A549 (cell line): ENCODE data around the gene XPO1. TPM values are rescaled to one million over a fixed set of nuclear protein-coding genes. Genes with fewer than 3 reads are reported as not detected.
"Not testable (repeated sequence)": the region's sequence is repeated elsewhere in the genome, so short reads cannot be mapped to it uniquely, and the experiment has no call there.

Experiments used
- ATAC-seq, 2 experiments: fragments of 200-7000 bp in 1 of 2; fragments of >200 bp in 1 of 2; cut with Nextera tagmentation in 1 of 2; cut with Tn5 transposase in 1 of 2; 3 replicates each; pipeline versions ENCODE4 v1.8.0 to v1.9.1; 2018 to 2020; ENCODE audit warnings: mild to moderate bottlenecking in 1 of 2, moderate library complexity in 1 of 2
- CTCF ChIA-PET: fragments of 300-600 bp; sonication (Branson Sonifier 250); formaldehyde crosslinking; extraction: SDS; loops from one replicate; lab custom pipeline; 2021; ENCODE audit warnings: antibody characterized with exemption, inconsistent platforms; lab: Yijun Ruan, JAX
- POLR2A ChIA-PET: fragments of 350-600 bp; formaldehyde crosslinking; extraction: SDS; loops from one replicate; lab custom pipeline; 2021; ENCODE audit warnings: antibody characterized with exemption, inconsistent platforms; lab: Yijun Ruan, JAX
- DNase-seq, 2 experiments: peaks; one replicate each; pipeline versions ENCODE4 v3.0.0 to v3.0.0-alpha.2; 2011 to 2016; ENCODE audit warnings: low read depth in 1 of 2, low spot score in 1 of 2
- FAIRE-seq: peaks from 2 replicates; lab custom pipeline; 2011; peaks lifted over from hg19 to GRCh38; lab: Jason Lieb, UNC
- H3K27ac ChIP-seq, 2 experiments: fragments of >200 bp; sonication (Bioruptor Twin); formaldehyde crosslinking; 3 replicates each; pipeline ENCODE4 v1.5.1; 2016 to 2017
- H3K4me1 ChIP-seq: fragments of >200 bp; sonication (Bioruptor Twin); formaldehyde crosslinking; 3 replicates; pipeline ENCODE4 v1.6.1; 2016
- H3K4me2 ChIP-seq: fragments of >200 bp; sonication (Bioruptor Twin); formaldehyde crosslinking; 3 replicates; pipeline ENCODE4 v1.6.1; 2016
- H3K4me3 ChIP-seq: fragments of >200 bp; sonication (Bioruptor Twin); formaldehyde crosslinking; 3 replicates; pipeline ENCODE4 v1.5.1; 2016
- H3K9me3 ChIP-seq: fragments of >200 bp; sonication (Bioruptor Twin); formaldehyde crosslinking; 3 replicates; pipeline ENCODE4 v1.6.1; 2016
- BHLHE40 ChIP-seq: IDR thresholded peaks from 2 replicates; pipeline ENCODE4 v1.6.1; 2012; ENCODE audit warnings: low read depth, low read length, inconsistent platforms
- CBX8 ChIP-seq: fragments of 200-600 bp; sonication (generic); IDR thresholded peaks from 2 replicates; pipeline ENCODE4 v1.6.1; 2016
- CEBPB ChIP-seq, 2 experiments: fragments of >200 bp in 1 of 2; sonication (Bioruptor Twin) in 1 of 2; formaldehyde crosslinking in 1 of 2; IDR thresholded peaks; 2 replicates each; pipeline ENCODE4 v1.6.1; 2012 to 2016
- EHMT2 ChIP-seq: fragments of 200-600 bp; sonication (generic); IDR thresholded peaks from 2 replicates; pipeline ENCODE4 v1.6.1; 2016; ENCODE audit warnings: antibody characterized with exemption, low read depth, mild to moderate bottlenecking, moderate library complexity
- GATA3 ChIP-seq: IDR thresholded peaks from 2 replicates; pipeline ENCODE4 v1.6.1; 2012; ENCODE audit warnings: borderline replicate concordance
- HOXA7 ChIP-seq: fragments of 250-450 bp; sonication (Bioruptor Pico); IDR thresholded peaks from 2 replicates; pipeline ENCODE4 v1.5.0; 2020; ENCODE audit warnings: mild to moderate bottlenecking, moderate library complexity
- MAFK ChIP-seq: fragments of 450-650 bp; IDR thresholded peaks from 2 replicates; pipeline ENCODE4 v1.6.1; 2014; ENCODE audit not compliant: partially characterized antibody
- MAZ ChIP-seq: fragments of 150-350 bp; IDR thresholded peaks from 2 replicates; pipeline ENCODE4 v1.6.1; 2014; ENCODE audit warnings: antibody characterized with exemption, low read depth, low read length, borderline replicate concordance
- MYC ChIP-seq: IDR thresholded peaks from 2 replicates; pipeline ENCODE4 v1.6.1; 2012; ENCODE audit warnings: mild to moderate bottlenecking, inconsistent platforms, low read length, improper control_type of control experiment, borderline replicate concordance
- NPAS2 ChIP-seq: fragments of 250-450 bp; sonication (Bioruptor Pico); IDR thresholded peaks from 2 replicates; pipeline ENCODE4 v1.8.0; 2022; ENCODE audit warnings: mild to moderate bottlenecking, moderate library complexity, borderline replicate concordance
- POLR2A ChIP-seq: IDR thresholded peaks from 2 replicates; pipeline ENCODE4 v1.6.1; 2012; ENCODE audit warnings: mild to moderate bottlenecking, low read length
- RAD21 ChIP-seq, 2 experiments: fragments of >200 bp in 1 of 2; sonication (Bioruptor Twin) in 1 of 2; formaldehyde crosslinking in 1 of 2; IDR thresholded peaks in 1 of 2; conservative IDR thresholded peaks in 1 of 2; 2 replicates in 1 of 2; 3 replicates in 1 of 2; pipeline ENCODE4 v1.6.1; 2012 to 2018; ENCODE audit warnings: inconsistent platforms in 1 of 2
- ZC3H11A ChIP-seq: fragments of 450-650 bp; IDR thresholded peaks from 2 replicates; pipeline ENCODE4 v1.6.1; 2014; ENCODE audit warnings: antibody characterized with exemption, mild to moderate bottlenecking
- WGBS: methylation state at CpG from one replicate; pipeline ENCODE4 v1.1.6; 2017; ENCODE audit errors: missing lambda C conversion rate; 5-methylcytosine and 5-hydroxymethylcytosine counted together
- polyA plus RNA-seq, 4 experiments: library from polyadenylated mRNA; depleted of rRNA in 3 of 4; stranded (reverse); fragments of >200 nt; fragmentation: RNase III in 1 of 4; extraction: RNeasy Plus Mini Kit Qiagen cat#74134 plus additional on column Dnase treatment in 1 of 4; gene quantifications; 2 replicates in 3 of 4; 3 replicates in 1 of 4; pipeline ENCODE4 v1.2.3, GENCODE V29; 2011 to 2017
- TF ChIP-seq, protein P1 (sequence below): fragments of >200 bp; sonication (Bioruptor Twin); formaldehyde crosslinking; IDR thresholded peaks from 3 replicates; pipeline ENCODE4 v1.6.1; 2016
- TF ChIP-seq, protein P2 (sequence below): IDR thresholded peaks from 2 replicates; pipeline ENCODE4 v1.6.1; 2012
- TF ChIP-seq, protein P3 (sequence below): fragments of >200 bp; sonication (Bioruptor Twin); formaldehyde crosslinking; IDR thresholded peaks from 2 replicates; pipeline ENCODE4 v1.6.1; 2016
- TF ChIP-seq, protein P4 (sequence below): fragments of 250-450 bp; sonication (Bioruptor Pico); IDR thresholded peaks from 2 replicates; pipeline ENCODE4 v1.5.0; 2021; ENCODE audit warnings: mild to moderate bottlenecking, moderate library complexity, borderline replicate concordance

The XPO1 gene
- polyA plus RNA-seq, 2 of the 4 experiments (the other 2 are of a cell fraction), result 152 to 216 TPM

DNA sequence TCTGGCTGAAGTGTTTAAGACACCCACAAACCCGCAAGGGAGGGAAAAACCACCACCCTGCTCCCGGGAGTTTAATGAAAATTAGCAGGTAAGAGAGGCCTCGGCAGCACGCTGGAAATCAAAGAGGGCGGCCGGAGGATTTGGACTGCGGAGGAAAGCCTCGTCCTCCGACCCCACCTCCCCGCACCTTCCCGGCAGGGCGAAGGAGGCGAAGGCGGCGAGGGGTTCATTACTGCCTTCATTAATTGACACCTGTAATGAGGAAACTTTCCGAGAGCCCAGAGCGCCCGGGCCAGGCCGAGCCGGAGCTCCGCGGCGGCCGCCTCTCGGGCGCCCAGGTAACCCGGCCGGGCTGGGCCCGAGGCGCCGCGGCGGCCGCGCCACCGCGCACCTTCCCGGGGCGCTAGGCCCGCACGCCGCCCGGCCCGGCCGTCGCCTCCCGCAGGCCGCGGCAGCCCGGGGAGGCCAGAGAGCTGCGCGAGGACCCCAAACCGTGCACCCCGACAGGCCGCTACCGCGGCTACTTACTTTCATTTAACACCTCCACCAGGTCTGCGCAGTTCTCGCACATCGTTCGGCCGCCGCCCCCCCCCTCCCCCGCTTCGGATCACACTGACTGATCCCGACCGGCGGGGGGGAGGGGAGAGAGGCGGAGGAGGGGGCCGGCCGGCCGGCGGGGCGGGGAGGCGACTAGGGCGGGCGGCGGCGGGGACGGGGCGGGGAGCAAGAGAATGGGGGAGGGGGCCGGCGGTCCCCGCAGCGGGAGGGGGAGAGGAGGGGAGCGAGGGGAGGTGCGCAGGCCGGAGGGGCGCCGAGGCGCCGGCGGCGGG lies 67.8 kb downstream of the XPO1 start:
- peak overlapping the region; percentile 72 for H3K4me3 ChIP-seq
- ChIA-PET POLR2A (no interaction called here), CTCF (interaction anchor here (0.6 to 1.1 kb wide), 2 partner anchors 44 to 190 kb away, joined by 3 to 4 read pairs; no protein-coding TSS in a partner anchor)
- no peak for FAIRE-seq
- DNase-seq, result peak; percentile 82 to 90
- no peaks in the 10 kb centered on the region for H3K9me3 ChIP-seq
- 1% methylated on average over 43 of the region's 94 CpGs for WGBS
- peak overlapping the region; percentile 93 to 96 for H3K27ac ChIP-seq
- peak overlapping the region; percentile 79 for H3K4me2 ChIP-seq
- ATAC-seq, result peak; percentile 56 to 69
- H3K4me1 ChIP-seq, result peaks cover 41% of the 10 kb centered on the region
- TF ChIP-seq, protein P1, sequence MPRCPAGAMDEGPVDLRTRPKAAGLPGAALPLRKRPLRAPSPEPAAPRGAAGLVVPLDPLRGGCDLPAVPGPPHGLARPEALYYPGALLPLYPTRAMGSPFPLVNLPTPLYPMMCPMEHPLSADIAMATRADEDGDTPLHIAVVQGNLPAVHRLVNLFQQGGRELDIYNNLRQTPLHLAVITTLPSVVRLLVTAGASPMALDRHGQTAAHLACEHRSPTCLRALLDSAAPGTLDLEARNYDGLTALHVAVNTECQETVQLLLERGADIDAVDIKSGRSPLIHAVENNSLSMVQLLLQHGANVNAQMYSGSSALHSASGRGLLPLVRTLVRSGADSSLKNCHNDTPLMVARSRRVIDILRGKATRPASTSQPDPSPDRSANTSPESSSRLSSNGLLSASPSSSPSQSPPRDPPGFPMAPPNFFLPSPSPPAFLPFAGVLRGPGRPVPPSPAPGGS, result peak; percentile 20; the same call in 1 of the 3 replicates
- TF ChIP-seq, protein P2, sequence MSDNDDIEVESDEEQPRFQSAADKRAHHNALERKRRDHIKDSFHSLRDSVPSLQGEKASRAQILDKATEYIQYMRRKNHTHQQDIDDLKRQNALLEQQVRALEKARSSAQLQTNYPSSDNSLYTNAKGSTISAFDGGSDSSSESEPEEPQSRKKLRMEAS, result no peak; the same call in none of the 2 replicates
- peak; percentile 19; the same call in 1 of the 2 replicates for TF ChIP-seq POLR2A
- TF ChIP-seq GATA3, result 0 out of 2 replicates have a peak, but pooled peaks have one; percentile 6

DNA sequence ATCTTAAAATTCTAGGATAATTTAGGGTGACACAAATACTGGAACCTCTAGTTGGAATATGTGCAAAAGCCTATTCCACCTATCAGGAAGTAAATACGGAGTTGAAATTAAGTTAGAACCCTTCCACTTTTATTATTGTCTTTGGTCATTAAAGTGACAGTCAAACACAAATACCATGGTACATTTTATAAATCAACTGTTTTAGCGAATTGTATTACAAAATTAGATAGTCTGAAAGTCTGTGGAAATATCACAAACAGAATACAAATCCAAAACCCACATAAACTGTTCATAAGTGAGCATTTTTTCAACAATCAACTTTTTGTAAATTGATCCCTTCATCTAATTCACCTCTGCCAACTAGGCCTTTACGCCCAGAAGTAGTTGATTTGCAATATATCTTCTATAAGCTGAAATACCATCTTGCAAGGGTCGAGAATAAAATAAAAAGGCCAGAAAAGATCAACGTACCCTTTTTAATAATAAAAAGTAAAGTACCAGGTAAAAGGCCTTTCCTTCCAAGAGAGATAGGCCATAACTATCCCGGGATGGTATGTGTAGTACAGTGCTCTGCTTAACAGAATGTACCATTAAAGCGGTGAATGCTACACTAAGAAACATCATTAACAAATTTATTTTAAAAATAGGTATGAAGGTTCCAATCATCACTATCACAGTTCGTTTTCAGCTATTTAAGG lies 68.6 kb downstream of the XPO1 start:
- Histone ChIP-seq H3K4me3 (peak overlapping the region; percentile 72), H3K4me2 (peak overlapping the region; percentile 79), H3K9me3 (no peaks in the 10 kb centered on the region), H3K27ac (peak overlapping the region; percentile 93 to 96), H3K4me1 (peaks cover 48% of the 10 kb centered on the region)
- DNase-seq (no peak), FAIRE-seq (no peak), ATAC-seq (no peak)
- POLR2A ChIA-PET, result no interaction called here
- CTCF ChIA-PET, result interaction anchor here (0.6 to 1.1 kb wide), 2 partner anchors 43 to 191 kb away, joined by 3 to 4 read pairs; no protein-coding TSS in a partner anchor
- WGBS, result 4% methylated on average over 8 of the region's 8 CpGs
- TF ChIP-seq POLR2A (no peak), MAZ (no peak), MYC (no peak), RAD21 (conservative IDR thresholded peaks at IDR 0.05 in 1 of 2, IDR thresholded peaks at IDR 0.05 in 1 of 2) (no peak), CBX8 (no peak), EHMT2 (no peak), HOXA7 (CRISPR knock-in tag) (no peak), MAFK (no peak), ZC3H11A (no peak), BHLHE40 (no peak), NPAS2 (CRISPR knock-in tag) (no peak), CEBPB (IDR thresholded peaks at IDR 0.05) (no peak)
- TF ChIP-seq, protein P1, result no peak
- TF ChIP-seq, protein P2, result no peak
- TF ChIP-seq, protein P3, sequence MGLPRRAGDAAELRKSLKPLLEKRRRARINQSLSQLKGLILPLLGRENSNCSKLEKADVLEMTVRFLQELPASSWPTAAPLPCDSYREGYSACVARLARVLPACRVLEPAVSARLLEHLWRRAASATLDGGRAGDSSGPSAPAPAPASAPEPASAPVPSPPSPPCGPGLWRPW, result no peak
- TF ChIP-seq, protein P4, sequence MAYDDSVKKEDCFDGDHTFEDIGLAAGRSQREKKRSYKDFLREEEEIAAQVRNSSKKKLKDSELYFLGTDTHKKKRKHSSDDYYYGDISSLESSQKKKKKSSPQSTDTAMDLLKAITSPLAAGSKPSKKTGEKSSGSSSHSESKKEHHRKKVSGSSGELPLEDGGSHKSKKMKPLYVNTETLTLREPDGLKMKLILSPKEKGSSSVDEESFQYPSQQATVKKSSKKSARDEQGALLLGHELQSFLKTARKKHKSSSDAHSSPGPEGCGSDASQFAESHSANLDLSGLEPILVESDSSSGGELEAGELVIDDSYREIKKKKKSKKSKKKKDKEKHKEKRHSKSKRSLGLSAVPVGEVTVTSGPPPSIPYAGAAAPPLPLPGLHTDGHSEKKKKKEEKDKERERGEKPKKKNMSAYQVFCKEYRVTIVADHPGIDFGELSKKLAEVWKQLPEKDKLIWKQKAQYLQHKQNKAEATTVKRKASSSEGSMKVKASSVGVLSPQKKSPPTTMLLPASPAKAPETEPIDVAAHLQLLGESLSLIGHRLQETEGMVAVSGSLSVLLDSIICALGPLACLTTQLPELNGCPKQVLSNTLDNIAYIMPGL (CRISPR knock-in tag), result no peak

DNA sequence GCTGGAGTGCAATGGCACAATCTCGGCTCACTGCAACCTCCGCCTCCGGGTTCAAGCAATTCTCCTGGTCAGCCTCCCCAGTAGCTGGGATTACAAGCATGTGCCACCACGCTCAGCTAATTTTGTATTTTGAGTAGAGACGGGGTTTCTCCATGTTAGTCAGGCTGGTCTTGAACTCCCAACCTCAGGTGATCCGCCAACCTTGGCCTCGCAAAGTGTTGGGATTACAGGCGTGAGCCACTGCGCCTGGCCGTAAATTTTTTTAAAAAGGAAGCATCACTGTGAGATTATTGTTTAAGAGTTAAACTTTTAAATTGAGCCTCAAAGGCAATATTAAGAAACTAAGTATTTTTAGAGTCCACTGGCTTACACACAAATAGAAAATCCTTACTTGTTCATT lies 69.9 kb downstream of the XPO1 start:
- DNase-seq, POLR2A ChIA-PET, ATAC-seq, H3K4me3 ChIP-seq, H3K9me3 ChIP-seq, FAIRE-seq: not testable (repeated sequence)
- 96% methylated on average over 10 of the region's 10 CpGs for WGBS
- CTCF ChIA-PET, result interaction anchor here (0.9 to 1.1 kb wide), 2 partner anchors 8 to 42 kb away, joined by 4 to 5 read pairs; no protein-coding TSS in a partner anchor
- Histone ChIP-seq H3K4me1 (peaks cover 59% of the 10 kb centered on the region), H3K4me2 (peak overlapping the region; percentile 79), H3K27ac (peak overlapping the region in 1 of 2 experiments; percentile 12; a peak in 1 of 6 replicates)
